GM12865 (cell line): ENCODE measurements around the gene DYNC1I1.

ENCODE experiments used
- DNase-seq: peaks from one replicate; pipeline ENCODE4 v3.0.0; 2010; ENCODE audit warnings: low read depth
- H3K4me3 ChIP-seq: 2 replicates; pipeline ENCODE4 v1.5.1; 2011; ENCODE audit warnings: mild to moderate bottlenecking, low read depth, low read length, control low read depth
- CTCF ChIP-seq: IDR thresholded peaks from 2 replicates; pipeline ENCODE4 v1.5.1; 2011; ENCODE audit warnings: low read length, control low read depth, low read depth, inconsistent platforms; ENCODE audit not compliant: insufficient read depth; ENCODE audit errors: missing control alignments

The DYNC1I1 gene

GRCh38 chr7:96028729-96029128 is 256.4 kb downstream of the DYNC1I1 start:
- no peak for DNase-seq
- no peak overlapping the region for H3K4me3 ChIP-seq
- TF ChIP-seq CTCF, result no peak

GRCh38 chr7:96033009-96033598 is 260.8 kb downstream of the DYNC1I1 start:
- DNase-seq, result no peak
- H3K4me3 ChIP-seq, result no peak overlapping the region
- no peak for TF ChIP-seq CTCF

GRCh38 chr7:96034940-96035727 is 262.8 kb downstream of the DYNC1I1 start:
- H3K4me3 ChIP-seq, result no peak overlapping the region
- TF ChIP-seq CTCF, result no peak
- no peak for DNase-seq

GRCh38 chr7:96040250-96040772 is 268.0 kb downstream of the DYNC1I1 start:
- no peak for DNase-seq
- H3K4me3 ChIP-seq, result no peak overlapping the region
- TF ChIP-seq CTCF, result no peak

GRCh38 chr7:96041171-96041570 is 268.8 kb downstream of the DYNC1I1 start:
- no peak for TF ChIP-seq CTCF
- no peak overlapping the region for H3K4me3 ChIP-seq
- DNase-seq, result no peak

- no peak for DNase-seq
- TF ChIP-seq CTCF, result no peak
- H3K4me3 ChIP-seq, result no peak overlapping the region
These were observed 272.8 kb downstream of the DYNC1I1 start for GRCh38 chr7:96045181-96045580.
